Dedifferentiated amniotic fluid mesenchymal stem cell (primary cell): ENCODE results near the gene HELT.

Experiments
- DNase-seq: peaks from one replicate; pipeline ENCODE4 v3.0.0-alpha.2; 2016; ENCODE audit errors: extremely low spot score

HELT gene

DNA sequence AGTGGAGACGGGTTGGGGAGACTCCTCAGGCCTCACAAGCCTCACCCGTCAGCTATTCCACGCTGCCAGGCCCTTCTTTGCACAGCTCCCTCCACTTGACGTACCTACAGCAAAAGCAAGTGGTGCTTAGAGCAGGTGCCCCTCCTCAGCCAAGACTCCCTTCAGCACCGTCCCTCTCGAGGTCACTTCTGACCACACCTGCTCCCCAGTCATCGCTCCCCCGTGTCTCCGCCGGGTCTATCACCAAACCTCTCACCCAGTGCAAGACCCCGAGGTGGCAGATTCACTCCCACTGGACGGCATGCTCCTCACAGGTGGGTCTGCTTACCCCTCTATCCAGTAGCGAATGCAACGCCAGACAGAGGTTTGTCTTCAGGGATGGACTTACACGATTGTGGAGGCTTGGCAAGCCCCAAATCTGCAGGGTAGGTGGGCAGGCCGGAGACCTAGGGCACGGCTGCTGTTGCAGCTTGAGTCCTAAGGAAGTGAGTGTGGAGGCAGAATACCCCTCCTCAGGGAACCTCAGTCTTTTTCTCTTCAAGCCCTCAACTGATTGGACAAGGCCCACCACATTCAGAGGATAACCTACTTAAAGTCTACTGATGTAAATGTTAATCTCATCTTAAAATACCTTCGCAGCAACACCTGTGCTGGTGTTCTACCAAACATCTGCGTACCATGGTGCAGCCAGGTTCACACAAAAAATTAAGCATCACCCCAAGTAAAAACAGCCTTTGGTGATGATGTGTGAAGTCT is 14.5 kb upstream of the HELT start:
- no peak for DNase-seq

GRCh38 chr4:185004562-185005218 is 13.6 kb upstream of the HELT start:
- DNase-seq, result no peak

GRCh38 chr4:185005219-185005819 is 13.0 kb upstream of the HELT start:
- peak; percentile 81 for DNase-seq

DNA sequence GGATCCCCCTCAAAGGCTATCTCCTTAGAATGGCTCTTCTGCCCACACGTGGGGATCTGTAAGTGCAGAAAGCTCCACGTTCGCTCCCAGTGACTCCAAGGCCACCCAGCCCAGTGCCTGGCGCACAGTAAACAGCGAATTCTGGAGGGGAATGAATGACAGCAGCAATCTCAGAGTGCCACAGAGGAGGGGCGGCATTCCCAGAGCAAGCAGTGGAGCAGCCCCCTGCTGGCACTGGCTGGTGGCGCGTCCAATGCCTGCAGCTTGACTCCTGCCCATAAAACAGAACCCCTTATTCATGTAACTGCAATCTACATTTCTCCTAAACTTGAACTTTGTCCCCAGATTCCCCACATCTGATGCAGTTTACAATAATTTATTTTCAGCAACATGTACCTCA is 6.9 kb upstream of the HELT start:
- no peak for DNase-seq

DNA sequence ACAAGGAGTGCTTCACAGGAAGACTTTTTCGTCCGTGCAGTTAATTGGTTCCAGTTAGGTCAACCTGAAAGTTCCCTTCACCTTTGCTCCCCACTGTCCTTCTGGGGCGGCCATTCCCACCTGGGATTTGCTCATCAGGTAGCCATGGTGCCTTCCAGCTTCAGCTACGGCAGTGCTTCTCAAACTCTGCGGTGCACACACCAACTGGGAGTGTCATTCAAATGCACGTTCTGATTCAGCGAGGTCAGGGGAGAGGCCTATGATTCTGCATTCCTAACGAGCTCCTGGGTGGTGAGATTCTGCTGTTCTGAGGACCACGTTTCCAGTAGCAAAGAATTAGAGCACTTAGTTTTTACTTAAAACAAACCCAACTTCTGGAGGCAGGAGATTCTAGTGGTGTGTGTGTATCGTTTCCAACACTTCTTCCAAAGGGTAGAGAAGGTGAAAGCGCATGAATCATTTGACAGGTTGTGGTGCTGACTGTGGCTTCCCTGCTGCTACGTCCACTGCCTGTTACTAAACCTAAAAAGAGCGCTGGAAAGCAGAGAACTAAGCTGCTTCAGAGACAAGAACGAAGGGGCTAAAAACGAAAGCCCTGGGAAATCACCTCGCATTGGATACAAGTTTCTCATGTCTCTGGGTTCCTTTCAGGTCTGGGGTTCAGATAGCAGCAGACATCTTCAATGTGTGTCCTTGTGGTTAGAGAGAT is 4.7 kb upstream of the HELT start:
- DNase-seq, result no peak

DNA sequence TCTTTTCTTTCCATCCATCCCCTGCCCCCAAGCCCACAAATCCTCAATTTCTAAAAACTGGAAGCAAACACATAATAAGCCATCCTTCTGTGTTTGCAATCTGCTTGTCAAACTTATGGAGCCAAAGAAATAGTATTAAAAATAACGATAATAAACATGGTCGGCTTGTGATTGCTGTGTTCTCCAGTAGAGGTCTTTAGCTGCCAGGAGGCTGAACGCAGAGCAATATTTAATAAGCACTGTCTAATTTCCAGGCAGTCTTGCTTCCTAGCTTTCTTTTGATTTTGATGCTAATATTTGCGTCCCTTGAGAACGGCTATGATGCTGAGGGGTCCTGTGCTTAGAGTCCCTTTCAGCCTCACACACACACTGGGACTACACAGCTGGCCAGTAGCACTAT is 3.2 kb upstream of the HELT start:
- no peak for DNase-seq

DNA sequence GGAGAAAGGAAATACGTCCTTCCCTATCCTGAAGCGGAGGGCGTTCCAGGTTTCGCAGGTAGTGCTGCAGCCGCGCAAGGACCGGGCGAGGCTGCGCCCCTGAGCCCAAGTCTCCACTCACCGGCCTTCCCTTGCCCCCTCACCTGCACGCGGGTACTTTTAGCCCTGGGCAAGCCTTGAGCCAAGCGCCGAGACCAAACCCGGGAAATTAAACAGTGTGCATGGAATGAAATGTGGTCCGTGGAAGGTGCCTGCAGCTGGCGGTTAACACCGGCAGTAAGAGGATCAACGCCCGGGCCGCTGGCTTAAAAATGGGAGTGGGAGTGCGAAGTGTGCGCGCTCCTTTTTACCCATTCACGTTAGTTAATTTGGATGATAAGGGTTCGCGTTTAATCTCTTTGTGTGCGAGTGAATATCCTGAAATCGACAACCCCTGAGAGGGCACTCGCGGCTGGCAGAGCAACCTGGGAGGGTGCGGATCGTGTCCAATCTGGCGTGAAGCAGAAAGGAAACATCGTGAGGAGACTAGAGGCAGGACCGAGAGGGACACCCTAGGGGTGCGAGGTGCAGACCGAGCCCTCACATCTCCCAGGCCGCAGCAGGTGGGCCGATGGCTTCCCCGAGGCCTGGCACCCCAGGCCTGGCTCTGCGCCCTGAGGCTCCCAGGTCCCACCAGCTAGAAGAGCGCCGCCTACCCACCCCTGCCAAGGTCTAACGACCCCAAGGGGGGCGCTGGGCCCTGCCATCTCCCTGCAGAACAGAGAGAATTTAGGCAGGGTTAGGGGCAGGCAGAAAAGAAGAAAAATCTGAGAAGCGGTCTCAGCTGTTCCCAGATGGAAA is 2.0 kb upstream of the HELT start:
- no peak for DNase-seq

- no peak for DNase-seq
Measured at GRCh38 chr4:185016946-185017758, 1.1 kb upstream of the HELT start.

DNA sequence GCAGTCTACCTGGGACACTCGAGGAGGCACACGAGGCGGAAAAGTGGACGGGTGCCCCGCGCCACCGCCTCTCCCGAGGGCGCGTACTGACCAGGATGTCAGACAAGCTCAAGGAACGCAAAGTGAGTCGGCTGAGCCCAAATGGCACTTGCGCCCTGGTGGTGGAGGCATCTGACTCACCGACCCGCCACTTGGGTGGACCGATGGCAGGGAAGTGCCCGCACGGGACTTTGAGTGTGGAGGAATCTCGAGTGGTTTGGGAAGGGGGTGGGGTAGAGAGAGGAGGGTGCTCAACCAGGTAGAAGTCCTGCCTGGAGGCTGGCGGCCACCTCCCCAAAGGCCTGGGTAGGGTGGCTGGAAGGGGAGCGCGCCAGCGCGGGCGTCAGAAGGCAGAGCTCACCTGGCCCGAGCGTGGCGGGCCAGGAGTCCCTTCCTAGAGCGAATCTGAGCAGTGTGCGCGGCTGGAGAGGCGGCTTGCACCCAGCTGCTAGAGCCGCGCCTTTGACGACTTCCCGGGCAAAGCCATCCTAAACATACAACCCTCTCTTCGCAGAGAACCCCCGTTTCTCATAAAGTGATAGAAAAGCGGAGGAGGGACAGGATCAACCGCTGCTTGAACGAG is 655 bp downstream of the HELT start:
- no peak for DNase-seq

DNA sequence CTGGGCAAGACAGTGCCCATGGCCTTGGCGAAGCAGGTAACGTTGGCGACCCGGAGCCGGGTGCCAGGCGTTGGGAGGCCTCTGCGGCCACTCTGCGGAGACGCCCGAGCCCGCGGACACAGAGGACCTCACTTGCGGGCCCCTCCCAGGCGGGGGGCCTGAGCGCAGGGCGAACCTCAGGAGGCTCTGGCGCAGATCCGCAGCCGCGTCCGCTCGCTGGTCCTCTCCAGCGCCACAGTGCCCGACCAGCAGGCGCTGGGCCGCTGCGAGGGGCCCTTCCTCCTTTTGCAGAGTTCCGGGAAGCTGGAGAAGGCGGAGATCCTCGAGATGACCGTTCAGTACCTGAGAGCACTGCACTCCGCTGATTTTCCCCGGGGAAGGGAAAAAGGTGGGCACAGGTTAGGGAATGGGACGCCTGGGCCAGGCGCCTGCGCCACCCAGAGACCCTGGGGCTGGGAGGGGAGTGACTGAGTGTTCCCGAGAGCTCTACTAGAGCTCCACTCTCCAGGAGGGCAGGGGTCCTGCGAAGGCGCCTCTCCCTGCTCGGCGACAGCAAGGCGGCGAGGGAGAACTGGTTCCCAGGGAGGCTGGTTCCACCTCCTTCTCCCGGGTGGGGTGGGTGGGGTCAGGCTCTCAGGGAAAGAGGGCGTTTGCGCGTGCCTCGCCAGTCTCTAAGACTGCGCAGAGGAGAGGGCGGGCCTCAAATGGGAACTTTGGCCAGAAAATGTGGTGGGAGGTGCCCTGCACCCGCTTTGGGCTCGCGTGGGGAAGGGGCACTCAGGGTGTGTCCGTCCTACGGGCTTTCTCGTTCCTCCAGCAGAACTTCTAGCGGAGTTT is 1.4 kb downstream of the HELT start:
- no peak for DNase-seq

DNA sequence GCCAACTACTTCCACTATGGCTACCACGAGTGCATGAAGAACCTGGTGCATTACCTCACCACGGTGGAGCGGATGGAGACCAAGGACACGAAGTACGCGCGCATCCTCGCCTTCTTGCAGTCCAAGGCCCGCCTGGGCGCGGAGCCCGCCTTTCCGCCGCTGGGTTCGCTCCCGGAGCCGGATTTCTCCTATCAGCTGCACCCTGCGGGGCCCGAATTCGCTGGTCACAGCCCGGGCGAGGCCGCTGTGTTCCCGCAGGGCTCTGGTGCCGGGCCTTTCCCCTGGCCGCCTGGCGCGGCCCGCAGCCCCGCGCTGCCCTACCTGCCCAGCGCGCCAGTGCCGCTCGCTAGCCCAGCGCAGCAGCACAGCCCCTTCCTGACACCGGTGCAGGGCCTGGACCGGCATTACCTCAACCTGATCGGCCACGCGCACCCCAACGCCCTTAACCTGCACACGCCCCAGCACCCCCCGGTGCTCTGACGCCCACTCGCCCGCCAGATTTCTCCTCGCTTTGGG is 2.1 kb downstream of the HELT start:
- DNase-seq, result no peak

DNA sequence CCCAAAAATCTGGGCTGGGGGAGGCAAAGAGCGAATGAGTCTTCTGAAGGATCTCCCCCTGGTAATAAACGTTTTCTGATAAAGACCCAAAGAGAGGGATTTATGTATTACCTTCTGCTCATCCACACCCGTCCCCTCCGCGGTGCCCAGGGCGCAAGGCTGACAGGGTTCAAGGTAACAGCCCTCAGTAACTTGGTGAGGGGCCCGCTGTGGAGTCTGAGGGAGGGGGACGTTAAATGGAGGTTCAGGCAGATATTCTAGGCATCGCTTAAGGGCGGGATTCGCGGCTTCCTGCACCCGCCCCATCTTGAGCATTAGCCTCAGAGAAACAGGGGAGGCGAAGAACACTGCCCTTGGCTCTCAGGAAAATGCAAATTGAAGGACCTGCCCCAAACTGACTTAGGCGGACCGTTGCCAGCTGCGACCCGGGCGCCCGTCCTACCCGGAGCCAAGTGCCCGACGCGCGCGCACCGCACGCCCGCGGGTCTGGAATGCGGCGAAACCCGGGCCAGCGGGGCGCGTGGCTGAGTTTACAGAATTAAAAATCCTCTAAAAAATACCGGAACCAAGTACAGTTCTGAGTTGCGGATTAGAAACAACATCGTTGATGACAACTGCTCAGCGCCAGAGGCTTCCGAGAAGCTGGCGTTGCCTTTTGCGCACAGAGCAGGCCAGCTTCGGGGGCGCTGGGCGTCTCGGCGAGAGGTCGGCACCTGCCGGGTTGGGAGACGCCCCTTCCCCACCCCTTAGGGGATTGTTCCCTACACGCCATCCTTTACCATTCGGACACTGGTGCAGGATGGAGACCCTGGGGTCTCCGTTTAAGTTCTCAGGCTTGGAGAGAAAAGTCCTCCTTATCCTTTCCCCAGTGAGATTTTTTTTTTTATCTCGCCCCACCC is 2.8 kb downstream of the HELT start:
- DNase-seq, result no peak

GRCh38 chr4:185023471-185023870 is 5.2 kb downstream of the HELT start:
- no peak for DNase-seq

DNA sequence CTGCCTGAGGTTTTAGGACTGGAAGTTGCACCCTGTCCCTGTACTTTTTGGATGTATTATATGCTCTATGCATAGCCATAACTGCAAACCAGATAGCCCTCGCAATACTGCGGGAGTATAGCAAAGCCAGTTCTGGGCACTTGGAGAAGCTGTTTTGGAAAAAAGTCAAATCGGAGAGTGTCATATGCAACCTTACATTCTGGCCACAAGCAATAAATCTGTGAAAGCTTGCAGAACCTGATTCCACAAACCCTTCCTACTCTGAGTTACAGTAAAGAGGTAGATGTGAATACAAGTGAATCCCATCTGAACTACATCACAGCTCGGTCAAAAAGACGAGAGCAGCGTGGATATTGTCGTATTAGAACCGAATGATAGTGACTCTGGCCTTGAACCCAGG is 10.3 kb downstream of the HELT start:
- DNase-seq, result no peak

GRCh38 chr4:185031611-185032010 is 13.3 kb downstream of the HELT start:
- no peak for DNase-seq

- DNase-seq, result no peak
Measured at GRCh38 chr4:185033072-185033471, 14.8 kb downstream of the HELT start.

- DNase-seq, result no peak
Measured at GRCh38 chr4:185033950-185034349, 15.7 kb downstream of the HELT start.

DNA sequence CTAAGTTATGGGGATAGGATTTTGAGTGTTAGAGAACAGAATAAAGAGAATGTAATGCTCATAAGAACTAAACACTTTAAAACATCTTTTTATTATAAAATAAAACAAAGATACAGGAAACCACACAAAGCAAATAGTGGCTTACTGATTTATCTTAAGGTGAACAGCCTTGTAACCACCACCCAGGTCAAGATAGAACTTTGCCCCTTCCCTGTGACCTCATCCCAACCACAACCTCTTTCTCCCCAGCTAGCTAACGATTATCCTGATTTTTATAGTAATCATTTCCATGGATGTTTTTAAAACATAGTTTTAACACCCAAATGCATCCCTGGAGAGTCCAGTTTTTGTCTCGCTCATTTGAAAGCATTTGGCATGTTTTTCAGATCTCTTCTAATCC is 17.0 kb downstream of the HELT start:
- DNase-seq, result no peak
